GM18498 (cell line): ENCODE data around the gene KLF5.
"Not testable (repeated sequence)": the region's sequence is repeated elsewhere in the genome, so short reads cannot be mapped to it uniquely, and the experiment has no call there.

Experiments
- ATAC-seq: cut with Tn5 transposase; IDR thresholded peaks from one replicate; pipeline ENCODE4 v1.9.1; 2021; ENCODE audit warnings: mild to moderate bottlenecking, moderate library complexity; ENCODE audit not compliant: unreplicated experiment

The KLF5 gene

DNA sequence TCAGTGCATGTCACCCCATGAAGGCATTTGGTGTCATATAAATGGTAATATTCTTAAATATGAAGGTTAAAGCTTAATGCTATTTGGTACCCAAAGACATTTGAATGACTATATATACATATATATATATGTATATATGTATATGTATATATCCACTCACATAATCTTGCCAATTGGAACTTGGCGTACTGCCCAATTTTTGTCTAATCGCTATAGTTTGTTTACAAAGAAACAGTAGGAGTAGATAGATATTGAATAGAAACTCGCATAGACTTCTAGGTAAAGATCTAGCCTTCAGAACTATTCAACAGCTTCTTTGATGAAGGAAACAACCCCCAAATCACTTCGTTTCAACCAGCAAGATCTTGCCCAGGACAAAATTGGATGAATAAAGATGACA is 24.1 kb downstream of the KLF5 start:
- no peak for ATAC-seq

DNA sequence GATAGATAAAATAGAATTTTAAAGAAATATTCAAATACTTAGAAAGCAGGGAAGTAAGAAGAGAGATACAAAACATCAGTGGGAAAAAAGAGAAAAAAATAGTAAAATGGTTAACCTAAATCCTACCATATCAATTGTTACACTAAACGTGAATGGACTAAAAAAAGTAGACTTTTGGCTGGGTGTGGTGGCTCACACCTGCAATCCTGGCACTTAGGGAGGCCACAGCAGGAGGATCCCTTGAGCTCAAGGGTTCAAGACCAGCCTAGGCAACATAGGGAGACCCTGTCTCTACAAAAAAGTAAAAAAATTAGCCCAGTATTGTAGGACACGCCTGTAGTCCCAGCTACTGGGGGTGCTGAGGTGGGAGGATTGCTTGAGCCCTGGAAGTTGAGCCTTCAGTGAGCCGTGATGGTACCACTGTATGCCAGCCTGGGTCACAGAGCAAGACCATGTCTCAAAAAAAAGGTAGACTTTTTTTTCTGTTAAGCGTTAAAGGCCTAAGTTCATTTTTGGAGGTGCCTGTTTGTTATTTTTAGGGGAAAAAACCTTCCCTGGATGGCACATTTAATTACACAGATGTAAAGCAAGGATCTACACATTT is 29.6 kb downstream of the KLF5 start:
- ATAC-seq = no peak

DNA sequence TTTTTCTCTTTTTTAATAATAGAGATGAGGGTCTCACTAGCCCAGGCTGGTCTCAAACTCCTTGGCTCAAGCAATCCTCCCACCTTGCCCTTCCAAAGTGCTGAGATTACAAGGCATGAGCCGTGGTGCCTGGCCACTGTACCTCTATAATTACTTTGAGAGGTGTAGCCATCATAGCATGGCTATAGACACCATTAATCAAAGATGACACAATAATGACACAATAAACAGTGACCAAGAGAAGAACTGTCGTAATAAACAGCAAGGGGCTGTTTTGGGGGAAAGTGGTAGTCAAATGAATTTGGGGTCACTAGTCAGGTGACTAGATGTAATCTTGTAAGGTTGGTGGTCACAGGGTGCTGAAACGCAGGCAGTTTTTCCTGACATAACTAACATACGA is 30.4 kb downstream of the KLF5 start:
- ATAC-seq = no peak

DNA sequence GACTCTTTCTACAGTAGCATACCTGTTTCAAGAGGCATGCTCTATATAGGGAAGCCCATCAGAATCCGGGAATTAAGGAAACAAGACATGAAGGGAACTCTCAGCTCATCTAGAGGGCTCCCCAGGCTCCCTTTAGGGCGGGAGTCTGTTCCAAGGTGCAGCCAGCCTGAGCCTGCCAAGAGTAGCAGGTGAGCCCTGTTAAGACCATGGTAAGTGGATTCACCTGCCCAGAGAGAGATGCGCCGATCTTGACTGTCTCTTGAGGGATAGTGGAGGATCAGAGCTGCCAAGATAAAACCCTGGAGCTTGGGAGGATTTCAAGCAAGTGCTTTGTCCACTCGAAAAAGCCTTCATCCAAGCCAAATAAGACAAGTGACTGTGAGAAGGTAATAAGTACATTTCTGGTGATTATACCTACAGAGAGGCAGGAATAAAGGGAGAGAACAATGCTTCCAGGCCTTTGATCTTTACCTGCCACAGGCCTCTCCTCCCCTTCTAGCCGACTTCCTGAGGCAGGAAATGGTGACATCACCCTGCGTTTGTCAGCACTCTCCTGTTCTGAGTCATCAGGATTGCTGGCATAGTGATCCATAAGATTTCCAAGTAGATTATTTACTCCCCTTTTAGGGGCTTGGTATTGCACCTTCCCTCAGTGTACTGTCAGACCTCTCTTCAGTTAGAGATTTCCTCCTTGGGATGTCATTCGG is 31.5 kb downstream of the KLF5 start:
- ATAC-seq = no peak

DNA sequence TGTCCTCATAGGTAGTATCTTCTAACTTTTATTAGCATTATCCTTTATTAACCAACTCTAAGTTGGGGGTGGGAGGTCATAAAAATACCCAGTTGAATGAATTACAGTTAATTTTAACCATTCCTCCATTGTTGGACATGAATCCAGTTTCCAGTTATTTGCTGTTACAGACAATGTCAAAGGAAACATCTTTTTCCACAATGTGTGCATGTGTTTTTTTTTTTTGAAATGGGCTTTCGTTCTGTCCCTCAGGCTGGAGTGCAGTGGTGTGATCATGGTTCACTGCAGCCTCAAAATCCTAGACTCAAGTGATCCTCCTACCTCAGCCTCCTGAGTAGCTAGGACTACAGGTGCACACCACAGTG is 32.0 kb downstream of the KLF5 start:
- no peak for ATAC-seq

DNA sequence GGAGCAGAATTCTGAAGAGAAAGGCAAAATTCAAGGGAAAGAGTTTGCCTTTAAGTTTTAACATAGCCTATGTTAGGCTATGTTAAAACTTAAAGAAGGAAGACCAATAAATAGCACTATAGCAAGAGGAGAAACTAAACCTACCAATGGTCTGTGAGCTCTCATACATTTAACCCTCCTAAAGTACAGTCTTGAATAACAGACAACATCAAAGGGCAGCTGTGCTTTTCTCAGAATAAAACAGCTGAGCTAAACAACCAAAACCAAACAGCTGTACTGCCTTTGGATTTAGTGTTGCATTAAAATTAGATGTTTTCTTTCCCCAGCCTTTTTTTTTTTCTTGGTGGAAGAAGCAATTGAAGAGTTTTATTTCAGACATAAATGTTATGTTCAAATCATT is 34.0 kb downstream of the KLF5 start:
- no peak for ATAC-seq

DNA sequence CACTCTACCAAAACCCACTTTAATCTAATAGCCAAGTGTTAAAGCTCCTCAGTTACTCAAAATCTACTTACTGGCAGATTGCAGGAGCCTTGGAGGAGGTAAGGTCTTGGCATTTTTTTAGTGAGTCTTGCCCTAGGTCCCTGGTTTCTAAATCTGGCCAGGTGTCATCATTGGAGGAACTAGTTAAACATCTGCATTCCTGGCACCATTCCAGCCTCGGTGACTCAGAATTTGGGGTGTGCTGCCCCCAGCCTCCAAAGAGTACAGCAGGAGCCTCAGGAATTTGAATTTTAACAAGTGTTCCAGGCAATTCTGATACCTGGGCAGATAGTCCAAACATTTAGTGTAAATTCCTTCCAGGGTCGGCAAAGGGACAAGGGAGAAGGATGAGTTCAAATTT is 37.4 kb downstream of the KLF5 start:
- no peak for ATAC-seq

DNA sequence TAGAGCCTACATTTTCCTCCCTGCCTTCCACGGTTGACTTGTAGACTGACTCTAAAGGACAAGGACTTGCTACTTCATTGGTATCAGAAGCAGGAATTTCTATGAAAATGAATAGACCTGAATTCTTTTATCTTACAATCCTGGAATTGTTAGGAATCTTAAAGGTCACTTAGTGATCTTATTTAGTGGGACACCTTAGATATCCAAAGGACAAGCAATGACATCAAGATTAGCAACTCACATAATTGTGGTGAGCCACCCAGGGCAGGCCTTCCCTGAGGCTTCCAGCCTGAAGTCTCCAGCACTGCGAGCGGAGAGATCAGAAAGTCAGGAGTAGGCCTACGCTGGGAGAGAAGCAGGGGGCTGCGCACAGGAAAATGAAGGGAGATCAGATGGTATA is 37.8 kb downstream of the KLF5 start:
- no peak for ATAC-seq

DNA sequence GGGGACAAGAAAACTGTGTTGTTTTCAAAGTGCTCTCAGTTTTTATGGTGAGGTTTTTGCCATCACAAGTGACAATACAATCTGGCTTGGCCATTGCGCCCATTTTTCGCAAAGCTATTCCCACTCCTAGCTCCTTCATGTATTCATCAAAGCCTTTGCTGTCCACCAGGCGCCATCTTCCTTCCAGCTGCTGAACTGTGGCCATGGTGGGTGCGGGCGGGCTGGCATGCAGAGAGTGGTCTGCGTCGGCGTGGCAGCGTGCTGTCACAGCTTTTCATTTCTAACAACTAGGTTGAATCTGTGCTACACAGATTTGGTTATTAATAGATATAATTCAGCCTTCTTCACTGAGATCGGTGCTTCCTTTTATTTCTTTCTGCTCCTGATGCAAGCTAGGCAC is 42.0 kb downstream of the KLF5 start:
- ATAC-seq = not testable (repeated sequence)

DNA sequence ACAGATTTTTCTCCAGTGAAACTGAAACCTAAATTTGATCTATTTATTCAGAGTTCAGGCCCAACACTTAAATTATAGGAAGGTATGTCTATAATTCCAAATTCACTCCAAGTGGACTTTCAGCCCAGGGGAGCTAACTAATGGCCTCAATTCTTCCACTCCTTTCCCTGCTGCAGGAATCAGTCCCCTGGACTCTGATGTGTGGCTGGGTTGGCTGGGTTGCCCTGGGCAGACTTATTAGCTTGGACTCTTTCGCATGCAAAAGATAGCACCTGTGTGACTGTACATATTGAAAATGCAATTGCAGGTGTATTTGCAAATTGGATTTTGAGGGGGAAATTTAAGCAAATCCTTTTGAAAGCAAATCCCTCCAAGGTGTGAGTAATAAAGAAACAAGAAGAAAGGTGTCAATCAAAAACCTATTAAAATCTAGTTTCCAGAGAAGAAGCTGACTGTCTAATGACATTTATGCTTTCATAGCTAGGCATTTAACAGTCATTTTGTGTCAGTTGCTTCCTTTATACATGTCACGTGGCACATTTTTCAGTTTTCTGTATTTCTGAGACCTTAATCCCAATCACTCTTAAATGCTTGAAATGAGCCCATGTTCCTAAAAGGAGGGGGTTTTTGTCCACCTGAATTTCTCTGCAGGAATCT is 42.7 kb downstream of the KLF5 start:
- ATAC-seq = no peak

DNA sequence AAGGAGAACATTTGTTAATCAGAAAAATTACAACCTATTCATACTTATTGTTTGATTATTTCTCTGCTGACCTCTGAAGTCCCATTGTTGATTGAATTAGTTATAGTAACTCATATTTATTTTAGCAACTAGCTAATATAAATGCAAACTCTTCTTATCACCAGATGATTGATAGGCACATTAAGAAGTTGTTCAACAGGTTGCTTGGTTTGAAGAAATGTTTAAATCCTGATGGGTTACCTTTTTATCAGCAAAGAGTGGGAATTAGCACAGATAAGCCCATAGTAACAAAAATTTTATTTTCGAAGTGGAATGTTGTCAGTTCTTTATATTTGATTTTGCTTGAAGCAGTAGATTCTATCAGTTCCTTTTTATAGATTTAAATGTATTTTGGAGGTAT is 44.4 kb downstream of the KLF5 start:
- no peak for ATAC-seq

DNA sequence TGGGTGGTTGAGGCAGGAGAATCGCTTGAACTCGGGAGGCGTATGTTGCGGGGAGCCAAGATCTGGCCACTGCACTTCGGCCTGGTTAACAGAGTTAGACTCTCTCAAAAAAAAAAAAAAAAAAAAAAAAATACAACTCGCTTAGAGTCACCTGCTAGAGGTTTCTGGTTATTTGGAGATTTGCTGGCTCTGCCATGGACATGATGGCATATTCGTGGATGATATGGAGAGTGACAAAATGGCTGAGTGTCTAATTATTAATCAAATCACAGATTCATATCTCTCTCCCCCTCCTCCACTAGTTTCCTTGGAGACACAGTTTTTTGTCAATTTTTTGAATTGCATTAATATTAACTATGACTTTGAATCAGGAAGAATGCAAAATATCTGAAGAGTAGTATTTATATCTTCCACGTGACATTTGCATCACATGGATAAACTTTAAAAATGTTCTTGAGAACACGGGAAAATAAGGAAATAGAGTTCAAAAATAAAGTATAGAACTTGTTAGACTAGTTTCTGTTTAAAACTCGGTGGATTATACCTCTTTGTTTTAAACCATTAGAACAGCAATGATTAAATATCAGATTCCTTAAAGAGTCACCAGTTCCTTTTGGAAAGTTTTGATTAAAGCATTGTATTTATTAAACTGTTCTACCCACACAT is 47.8 kb downstream of the KLF5 start:
- no peak for ATAC-seq

DNA sequence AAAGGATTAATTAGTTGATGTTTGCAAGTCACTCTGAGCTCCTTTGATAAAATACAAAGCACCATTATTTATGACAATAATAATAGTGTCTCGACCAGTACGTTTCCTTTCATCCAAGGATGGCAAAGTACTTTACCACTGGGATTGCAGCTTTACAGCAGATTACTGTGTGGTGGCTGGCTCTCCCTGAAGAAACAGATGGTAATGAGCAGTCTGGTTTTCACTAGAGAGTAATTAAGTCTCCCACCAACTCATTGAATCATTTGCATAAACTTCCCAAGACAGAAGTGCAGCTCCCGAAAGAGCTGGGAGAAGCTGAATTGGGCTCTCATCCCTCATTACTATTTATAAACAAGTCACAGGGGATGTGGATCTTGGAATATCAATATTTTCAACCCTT is 48.7 kb downstream of the KLF5 start:
- no peak for ATAC-seq

DNA sequence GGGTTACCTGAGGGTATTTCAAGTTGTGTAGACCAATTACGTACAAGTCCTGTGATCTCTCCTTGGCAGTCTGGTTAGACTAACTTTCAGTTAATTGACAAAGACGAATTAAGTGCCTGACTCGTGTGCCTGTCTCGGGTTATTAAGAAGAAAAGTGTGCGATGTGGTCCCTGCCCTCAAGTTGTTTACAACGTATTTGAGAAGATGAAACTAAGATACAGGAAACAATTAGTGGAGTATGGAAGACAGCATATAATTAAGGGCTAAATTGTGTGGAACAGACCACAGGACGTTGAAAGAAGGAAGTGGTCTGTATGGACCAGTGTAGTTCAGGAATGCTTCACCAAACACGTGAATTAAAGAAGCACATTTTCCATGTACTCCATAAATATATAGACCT is 49.2 kb downstream of the KLF5 start:
- no peak for ATAC-seq

DNA sequence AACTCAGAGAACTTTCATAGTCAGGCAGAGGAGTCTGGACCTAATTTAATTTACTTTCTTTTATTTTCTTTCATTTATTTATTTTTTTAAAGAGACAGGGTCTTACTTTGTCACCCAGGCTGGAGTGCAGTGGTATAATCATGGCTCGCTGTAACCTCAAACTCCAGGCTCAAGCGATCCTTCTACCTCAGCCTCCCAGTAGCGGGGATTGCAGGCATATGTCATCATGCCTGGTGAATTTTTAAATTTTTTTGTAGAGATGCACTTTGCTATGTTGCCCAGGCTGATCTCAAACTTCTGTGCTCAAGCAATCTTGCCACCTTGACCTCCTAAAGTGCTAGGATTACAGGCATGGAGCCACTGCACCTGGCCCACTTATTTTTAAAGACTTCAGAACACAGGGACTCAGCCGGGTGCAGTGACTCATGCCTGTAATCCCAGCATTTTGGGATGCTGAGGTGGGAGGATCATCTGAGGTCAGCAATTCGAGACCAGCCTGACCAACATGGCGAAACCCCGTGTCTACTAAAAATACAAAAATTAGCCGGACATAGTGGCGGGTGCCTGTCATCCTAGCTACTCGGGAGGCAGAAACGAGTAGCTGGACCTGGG is 50.6 kb downstream of the KLF5 start:
- ATAC-seq = no peak

DNA sequence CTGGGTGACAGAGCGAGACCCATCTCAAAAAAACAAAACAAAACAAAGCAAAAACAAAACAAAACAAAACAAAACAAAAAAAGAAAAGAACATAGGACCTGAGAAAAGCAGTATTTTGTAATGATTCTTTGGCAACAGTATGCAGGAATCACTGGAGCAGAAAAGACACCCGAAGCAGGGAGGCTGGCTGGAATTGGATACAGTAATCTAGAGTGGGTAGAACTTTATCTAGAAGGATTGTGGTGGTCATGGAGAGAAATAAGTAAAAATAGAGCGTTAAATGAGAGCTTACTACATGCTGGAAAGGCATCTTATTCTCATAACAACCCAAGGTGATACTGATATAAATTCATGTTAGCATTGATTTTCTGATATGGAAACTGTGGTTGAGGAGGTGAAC is 51.2 kb downstream of the KLF5 start:
- ATAC-seq = no peak

DNA sequence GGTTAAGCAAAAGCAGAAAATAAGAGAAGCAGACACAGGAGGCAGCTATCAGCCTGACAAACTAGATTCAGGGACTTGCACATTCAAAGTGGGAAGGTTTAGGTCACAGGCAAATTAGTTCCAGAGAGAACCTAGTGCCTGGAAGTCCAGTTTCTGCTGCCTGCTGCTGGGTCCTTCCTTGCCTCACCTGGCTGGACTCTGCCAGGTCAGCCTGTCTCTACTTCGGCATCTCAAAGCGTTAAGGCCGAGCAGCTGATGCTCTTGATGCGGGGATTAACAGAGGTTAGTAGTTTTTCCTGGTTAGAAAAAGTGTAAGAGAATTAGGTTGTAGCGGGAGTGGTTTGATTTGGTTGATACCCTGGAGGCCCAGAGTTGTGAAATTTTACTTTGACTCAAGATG is 52.0 kb downstream of the KLF5 start:
- ATAC-seq = no peak

DNA sequence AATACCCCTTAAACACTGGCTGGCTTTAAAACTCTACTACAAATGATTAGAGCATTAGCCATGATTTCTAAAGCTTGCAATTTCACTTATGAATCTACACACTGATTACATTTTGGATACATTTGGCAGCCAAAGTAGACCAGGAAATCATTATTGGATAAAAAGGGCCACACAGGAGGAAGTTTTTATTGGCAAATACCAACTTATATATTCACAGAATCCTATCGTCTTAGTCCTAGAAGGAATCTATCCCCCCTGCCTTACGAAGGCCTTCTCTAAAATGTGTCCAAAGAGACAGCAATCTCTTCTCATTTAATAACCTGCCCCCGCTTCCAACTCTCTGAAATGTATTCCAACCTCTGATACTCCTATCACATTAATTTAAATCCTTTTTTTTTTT is 52.5 kb downstream of the KLF5 start:
- ATAC-seq = no peak

DNA sequence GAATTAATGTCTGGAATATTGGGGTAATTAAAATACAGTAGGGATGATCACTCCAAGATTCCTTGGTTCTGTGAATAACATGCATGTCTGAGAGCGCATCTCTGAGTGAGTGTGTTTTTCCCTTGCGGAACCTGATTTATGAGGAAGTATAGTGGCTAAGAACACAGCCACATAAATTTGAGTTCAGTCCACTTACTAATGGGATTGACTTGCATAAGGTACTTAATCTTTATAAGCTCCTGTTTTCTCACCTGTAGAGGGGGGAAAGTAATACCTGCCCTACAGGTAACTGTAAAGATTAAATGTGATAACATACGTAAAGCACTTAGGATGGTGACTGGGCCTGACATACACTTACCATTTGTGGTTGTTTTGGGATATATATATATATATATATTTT is 60.8 kb downstream of the KLF5 start:
- ATAC-seq = no peak
